ENCODE data around the gene DCXR. TPM values are rescaled to one million over a fixed set of nuclear protein-coding genes. Genes with fewer than 3 reads are reported as not detected.

DCXR gene
- 51.6 TPM for total RNA-seq

DNA sequence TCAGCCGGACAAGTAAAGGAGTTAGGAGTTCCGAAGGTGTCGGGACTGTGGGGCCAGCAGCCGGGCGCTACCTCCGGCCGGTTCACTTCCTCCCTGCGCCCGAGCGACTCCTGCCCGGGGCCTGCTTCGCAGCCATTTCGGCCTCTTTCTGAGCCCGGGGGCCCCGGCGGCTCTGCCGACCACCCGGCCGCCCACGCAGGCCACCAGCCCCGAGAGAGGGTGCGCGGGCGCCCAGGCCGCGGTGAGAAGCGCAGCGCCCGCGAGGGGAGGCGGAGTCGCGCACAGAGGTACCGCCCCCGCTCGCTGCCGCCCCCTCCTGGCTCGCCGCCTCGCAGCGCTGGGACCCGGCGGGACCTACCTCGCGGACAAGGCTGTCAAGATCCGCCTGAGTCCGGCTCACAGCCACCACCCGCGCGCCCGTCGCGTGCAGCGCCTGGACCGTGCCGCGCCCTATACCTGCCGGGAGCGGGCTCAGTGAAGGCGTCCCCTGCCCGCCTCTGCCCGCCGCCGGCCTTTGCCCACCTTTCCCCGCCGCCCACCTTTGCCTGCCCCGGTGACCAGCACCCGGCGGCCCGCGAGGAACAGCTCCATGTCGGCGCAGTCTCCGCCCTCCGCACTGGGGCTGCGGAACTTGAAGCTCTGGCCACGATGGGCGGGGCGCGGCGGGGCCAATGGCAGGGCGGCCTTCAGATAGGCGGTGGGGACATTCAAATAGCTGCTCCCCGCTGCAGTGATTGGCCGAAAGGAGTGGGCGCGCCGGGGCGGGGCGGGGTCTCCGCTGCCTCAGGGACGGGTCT is at the start of gene DCXR:
TSS of gene DCXR (minus strand) at position 606 of the 797 bp plus-strand sequence. CDS start at position 591, 15 bp downstream.

GRCh38 chr17:82065638-82066303 is 28.3 kb upstream of the DCXR start, which contains the start of gene DUS1L:
TSS of gene DUS1L (minus strand) at chr17:82065804. CDS start at chr17:82065059, 745 bp downstream.

GRCh38 chr17:82051776-82052637 is 14.5 kb upstream of the DCXR start, which contains the start of the genes GPS1 and RFNG:
TSS of gene GPS1 (plus strand) at chr17:82051898. CDS start at chr17:82051932, 34 bp downstream.
TSS of gene RFNG (minus strand) at chr17:82051811. CDS start at chr17:82051766, 45 bp downstream.

GRCh38 chr17:82031303-82031884 is 6.1 kb downstream of the DCXR start, which contains the start of gene RAC3:
TSS of gene RAC3 (plus strand) at chr17:82031678. CDS start at chr17:82031762, 84 bp downstream.

GRCh38 chr17:82022981-82023446 is 14.5 kb downstream of the DCXR start, which contains the start of gene LRRC45:
TSS of gene LRRC45 (plus strand) at chr17:82023305. CDS start at chr17:82023644, 339 bp downstream.

DNA sequence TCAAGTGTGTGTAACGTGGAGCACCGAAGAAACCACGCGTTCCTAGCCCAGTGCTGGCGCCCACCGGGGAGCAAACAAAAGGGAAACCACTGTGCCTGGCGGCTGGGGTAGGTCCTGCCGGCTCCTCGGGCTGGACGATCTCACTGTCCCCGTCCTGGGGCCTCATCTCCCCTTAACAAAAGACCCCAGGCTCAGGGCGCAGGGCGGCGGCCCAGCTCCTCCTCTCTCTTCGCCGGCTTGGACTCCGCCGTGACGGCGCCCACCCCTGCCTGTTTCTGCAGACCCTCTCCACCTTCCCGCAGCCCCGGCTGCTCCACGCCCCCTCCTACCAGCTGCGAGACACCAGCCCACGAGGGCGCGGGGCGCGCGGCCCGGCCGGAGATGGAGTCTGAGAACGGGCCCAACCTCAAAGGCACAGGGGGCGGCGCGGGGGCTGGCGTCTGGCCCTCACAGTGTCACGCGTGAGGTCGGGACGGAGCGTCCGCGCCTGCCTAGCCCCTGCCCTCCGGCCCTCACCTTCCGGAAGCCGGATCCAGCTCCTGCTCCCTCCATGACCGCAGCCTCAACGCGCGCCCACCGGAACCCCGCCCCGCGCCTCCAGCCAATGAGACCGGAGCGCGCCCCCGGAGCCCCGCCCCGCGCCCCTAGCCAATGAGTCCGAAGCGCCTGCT is 15.1 kb downstream of the DCXR start, which contains the start of gene CENPX:
TSS of gene CENPX (minus strand) at position 569 of the 671 bp plus-strand sequence. CDS start at position 552, 17 bp downstream.

Other genes starting within 250 kb of the DCXR start
- 14.0 TPM for gene GCGR, start 233.5 kb downstream of the DCXR start, total RNA-seq
- gene MCRIP1, start 204.4 kb downstream of the DCXR start, total RNA-seq: 95.2 TPM
- 5.7 TPM for gene PPP1R27, start 202.6 kb downstream of the DCXR start, total RNA-seq
- 276 TPM for gene P4HB, start 177.2 kb downstream of the DCXR start, total RNA-seq
- 113 TPM for gene ARHGDIA, start 166.4 kb downstream of the DCXR start, total RNA-seq
- 61.4 TPM for gene ALYREF, start 146.1 kb downstream of the DCXR start, total RNA-seq
- 75.0 TPM for gene ANAPC11, start 146.0 kb downstream of the DCXR start, total RNA-seq
- gene NPB, start 135.5 kb downstream of the DCXR start, total RNA-seq: 1.3 TPM
- 28.9 TPM for gene PCYT2, start 126.3 kb downstream of the DCXR start, total RNA-seq
- 10.6 TPM for gene SIRT7, start 119.5 kb downstream of the DCXR start, total RNA-seq
- gene MAFG, start 110.0 kb downstream of the DCXR start, total RNA-seq: 12.2 TPM
- gene PYCR1, start 100.4 kb downstream of the DCXR start, total RNA-seq: 27.0 TPM
- gene MYADML2, start 90.5 kb downstream of the DCXR start, total RNA-seq: 8.3 TPM
- gene NOTUM, start 76.5 kb downstream of the DCXR start, total RNA-seq: 2.6 TPM
- gene ASPSCR1, start 60.1 kb downstream of the DCXR start, total RNA-seq: 43.7 TPM
- gene CENPX, start 14.8 kb downstream of the DCXR start, total RNA-seq: 29.4 TPM
- gene LRRC45, start 14.4 kb downstream of the DCXR start, total RNA-seq: 10.9 TPM
- 11.0 TPM for gene RAC3, start 6.0 kb downstream of the DCXR start, total RNA-seq
- gene RFNG, start 14.1 kb upstream of the DCXR start, total RNA-seq: 55.4 TPM
- 112 TPM for gene GPS1, start 14.2 kb upstream of the DCXR start, total RNA-seq
- gene DUS1L, start 28.1 kb upstream of the DCXR start, total RNA-seq: 57.0 TPM
- 50.2 TPM for gene FASN, start 60.5 kb upstream of the DCXR start, total RNA-seq
- gene CCDC57, start 175.1 kb upstream of the DCXR start, total RNA-seq: 39.7 TPM
- 35.7 TPM for gene SLC16A3, start 191.3 kb upstream of the DCXR start, total RNA-seq
- gene CSNK1D, start 236.0 kb upstream of the DCXR start, total RNA-seq: 75.4 TPM